GM23248 (cell line): ENCODE data around the gene CANT1. TPM values are rescaled to one million over a fixed set of nuclear protein-coding genes. Genes with fewer than 3 reads are reported as not detected.

ENCODE experiments used
- DNase-seq: peaks from one replicate; pipeline ENCODE4 v3.0.0-alpha.2; 2015
- H2AFZ ChIP-seq: fragments of 200-600 bp; sonication (generic); 2 replicates; pipeline ENCODE4 v1.6.1; 2016; ENCODE audit warnings: antibody characterized with exemption
- H3F3A ChIP-seq: fragments of 200-600 bp; sonication (generic); 2 replicates; pipeline ENCODE4 v1.6.1; 2016; ENCODE audit warnings: mild to moderate bottlenecking, antibody characterized with exemption, mixed run types; ENCODE audit not compliant: insufficient read depth
- H3K27ac ChIP-seq: fragments of 200-600 bp; sonication (generic); 2 replicates; pipeline ENCODE4 v1.5.1; 2016; ENCODE audit warnings: mild to moderate bottlenecking
- H3K27me3 ChIP-seq: fragments of 200-600 bp; sonication (generic); replicated peaks from 2 replicates; pipeline ENCODE4 v1.6.1; 2016; ENCODE audit warnings: mild to moderate bottlenecking; ENCODE audit not compliant: insufficient read depth
- H3K36me3 ChIP-seq: fragments of 200-600 bp; sonication (generic); 2 replicates; pipeline ENCODE4 v1.6.1; 2016; ENCODE audit warnings: low read depth, mild to moderate bottlenecking
- H3K4me1 ChIP-seq: fragments of 200-600 bp; sonication (generic); 2 replicates; pipeline ENCODE4 v1.6.1; 2016; ENCODE audit warnings: mild to moderate bottlenecking; ENCODE audit not compliant: insufficient read depth
- H3K4me2 ChIP-seq: fragments of 200-600 bp; sonication (generic); one replicate; pipeline ENCODE4 v1.6.1; 2016; ENCODE audit warnings: mild to moderate bottlenecking; ENCODE audit not compliant: unreplicated experiment
- H3K4me3 ChIP-seq: fragments of 200-600 bp; sonication (generic); 2 replicates; pipeline ENCODE4 v1.5.1; 2016; ENCODE audit warnings: mild to moderate bottlenecking
- H3K79me2 ChIP-seq: fragments of 200-600 bp; sonication (generic); 2 replicates; pipeline ENCODE4 v1.6.1; 2016; ENCODE audit warnings: mild to moderate bottlenecking; ENCODE audit not compliant: insufficient read depth
- H3K9ac ChIP-seq: fragments of 200-600 bp; sonication (generic); 2 replicates; pipeline ENCODE4 v1.6.1; 2016; ENCODE audit warnings: mild to moderate bottlenecking
- H3K9me2 ChIP-seq: fragments of 200-600 bp; sonication (generic); 2 replicates; pipeline ENCODE4 v1.6.1; 2016; ENCODE audit warnings: mixed run types, mild to moderate bottlenecking, moderate library complexity; ENCODE audit not compliant: insufficient read depth
- H3K9me3 ChIP-seq: fragments of 200-600 bp; sonication (generic); one replicate; pipeline ENCODE4 v1.6.1; 2017; ENCODE audit warnings: low read depth
- H4K20me1 ChIP-seq: fragments of 200-600 bp; sonication (generic); 2 replicates; pipeline ENCODE4 v1.6.0; 2016; ENCODE audit not compliant: insufficient read depth
- EZH2 ChIP-seq: fragments of 200-600 bp; sonication (generic); IDR thresholded peaks from 2 replicates; pipeline ENCODE4 v1.6.1; 2018; ENCODE audit warnings: antibody characterized with exemption, mild to moderate bottlenecking; ENCODE audit not compliant: insufficient read depth, poor library complexity, severe bottlenecking
- EZH2phosphoT487 ChIP-seq: fragments of 200-600 bp; sonication (generic); IDR thresholded peaks from 2 replicates; pipeline ENCODE4 v1.6.1; 2018; ENCODE audit warnings: antibody characterized with exemption, moderate library complexity, mild to moderate bottlenecking, low read depth; ENCODE audit not compliant: insufficient read depth
- WGBS, 2 experiments: methylation state at CpG; one replicate each; pipeline ENCODE4 v1.1.6; 2015 to 2017; ENCODE audit warnings: low lambda C conversion rate in 2 of 2, low coverage in 1 of 2; ENCODE audit errors: missing lambda C conversion rate in 2 of 2; 5-methylcytosine and 5-hydroxymethylcytosine counted together
- in situ Hi-C: fragments of 300-500 bp; cut with MboI; formaldehyde crosslinking; loops from 2 replicates; pipeline ENCODE4 v1.15.0; 2020
- polyA plus RNA-seq: library from polyadenylated mRNA; unstranded; fragments of >200 nt; fragmentation: Nextera tagmentation; extraction: Ambion mirVana; gene quantifications from 2 replicates; pipeline ENCODE4 v1.2.1, GENCODE V29; 2016
- total RNA-seq: library from RNA; depleted of rRNA; stranded (reverse); fragments of >200 nt; shearing (Covaris generic); gene quantifications from 2 replicates; pipeline ENCODE4 v1.2.3, GENCODE V29; 2014; rRNA removed

The CANT1 gene
- total and polyA plus RNA-seq, 2 experiments from 2014 or later: 46.2 to 52.0 TPM

GRCh38 chr17:78944956-78945355, 64.6 kb downstream of the CANT1 start:
- in situ Hi-C loops: no loop called here
- no peak for DNase-seq
- H3K27me3 ChIP-seq: no peaks in the 10 kb centered on the region
- H3K9me3 ChIP-seq: no peaks in the 10 kb centered on the region
- H3K9me2 ChIP-seq: no peaks in the 10 kb centered on the region
- no peaks in the 10 kb centered on the region for H3K79me2 ChIP-seq
- H2AFZ ChIP-seq: no peak overlapping the region
- TF ChIP-seq EZH2 (no peak), EZH2phosphoT487 (no peak)
- 59 to 60% methylated on average over 10 of the region's 10 CpGs for WGBS, 2 experiments
- 0 out of 2 replicates have a peak, but pooled peaks cover 2% of the 10 kb centered on the region for H3K4me1 ChIP-seq
- no peaks in the 10 kb centered on the region for H4K20me1 ChIP-seq
- no peaks in the 10 kb centered on the region for H3K36me3 ChIP-seq
- H3K9ac ChIP-seq: no peak overlapping the region
- no peak overlapping the region for H3K27ac ChIP-seq
- no peak overlapping the region for H3K4me3 ChIP-seq
- H3F3A ChIP-seq: no peaks in the 10 kb centered on the region
- no peak overlapping the region for H3K4me2 ChIP-seq

GRCh38 chr17:78944026-78944425, 65.5 kb downstream of the CANT1 start:
- no peaks in the 10 kb centered on the region for H3K27me3 ChIP-seq
- 75 to 79% methylated on average over 7 of the region's 7 CpGs for WGBS, 2 experiments
- in situ Hi-C loops: no loop called here
- 0 out of 2 replicates have a peak, but pooled peaks cover 7% of the 10 kb centered on the region for H3K4me1 ChIP-seq
- no peaks in the 10 kb centered on the region for H3K79me2 ChIP-seq
- no peaks in the 10 kb centered on the region for H3K36me3 ChIP-seq
- no peaks in the 10 kb centered on the region for H3K9me2 ChIP-seq
- no peak overlapping the region for H3K4me2 ChIP-seq
- no peaks in the 10 kb centered on the region for H3F3A ChIP-seq
- H3K4me3 ChIP-seq: no peak overlapping the region
- DNase-seq: no peak
- no peak overlapping the region for H3K27ac ChIP-seq
- no peak overlapping the region for H3K9ac ChIP-seq
- no peaks in the 10 kb centered on the region for H4K20me1 ChIP-seq
- no peak for TF ChIP-seq EZH2phosphoT487
- TF ChIP-seq EZH2: no peak
- no peak overlapping the region for H2AFZ ChIP-seq
- H3K9me3 ChIP-seq: no peaks in the 10 kb centered on the region

Other genes with a start within 250 kb of the CANT1 start
- 10.4 and 16.8 TPM in 2 replicates for gene CYTH1, start 227.5 kb downstream of the CANT1 start, total RNA-seq
- gene CYTH1, start 227.5 kb downstream of the CANT1 start, polyA plus RNA-seq: 11.7 TPM in 2 replicates
- 30.2 and 35.5 TPM in 2 replicates for gene USP36, start 168.9 kb downstream of the CANT1 start, total RNA-seq
- gene USP36, start 168.9 kb downstream of the CANT1 start, polyA plus RNA-seq: 19.9 and 22.3 TPM in 2 replicates
- gene CEP295NL, start 106.6 kb downstream of the CANT1 start, total RNA-seq: 0.11 and 1.0 TPM in 2 replicates
- 0.14 and 0.35 TPM in 2 replicates for gene CEP295NL, start 106.6 kb downstream of the CANT1 start, polyA plus RNA-seq
- 587 and 620 TPM in 2 replicates for gene TIMP2, start 84.4 kb downstream of the CANT1 start, total RNA-seq
- 102 and 103 TPM in 2 replicates for gene TIMP2, start 84.4 kb downstream of the CANT1 start, polyA plus RNA-seq
- 8.3 and 8.8 TPM in 2 replicates for gene LGALS3BP, start 29.8 kb downstream of the CANT1 start, total RNA-seq
- 8.6 and 12.6 TPM in 2 replicates for gene LGALS3BP, start 29.8 kb downstream of the CANT1 start, polyA plus RNA-seq
- gene C1QTNF1, start 14.4 kb upstream of the CANT1 start, total RNA-seq: 12.2 and 14.4 TPM in 2 replicates
- 5.7 and 6.1 TPM in 2 replicates for gene C1QTNF1, start 14.4 kb upstream of the CANT1 start, polyA plus RNA-seq
- gene ENGASE, start 65.1 kb upstream of the CANT1 start, total RNA-seq: 7.8 and 8.4 TPM in 2 replicates
- 4.3 and 5.1 TPM in 2 replicates for gene ENGASE, start 65.1 kb upstream of the CANT1 start, polyA plus RNA-seq